DMS79 (cell line): ENCODE data around the gene GPALPP1.
"Not testable (repeated sequence)": the region's sequence is repeated elsewhere in the genome, so short reads cannot be mapped to it uniquely, and the experiment has no call there.

Source experiments
- DNase-seq: peaks from one replicate; lab custom pipeline; 2025; lab: John Stamatoyannopoulos, UW

GPALPP1 gene

DNA sequence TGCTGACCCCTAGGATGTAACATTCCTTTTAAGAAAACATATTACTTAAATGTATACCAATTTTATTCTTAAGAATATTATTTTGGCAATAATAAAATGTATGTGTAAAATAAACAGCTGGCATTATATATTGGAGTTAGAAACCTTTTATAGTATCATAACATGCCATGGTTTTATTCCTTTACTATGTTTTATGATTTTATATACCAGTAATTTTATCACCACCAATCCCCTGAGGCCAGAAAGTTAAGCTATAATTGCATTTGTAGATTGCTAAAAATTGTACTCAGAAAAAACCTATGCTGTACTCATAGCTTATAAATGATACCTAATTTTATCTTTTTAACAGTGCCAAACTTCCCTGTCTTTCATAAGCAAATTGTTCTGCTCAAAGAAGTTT lies 17.9 kb downstream of the GPALPP1 start:
- DNase-seq = no peak

DNA sequence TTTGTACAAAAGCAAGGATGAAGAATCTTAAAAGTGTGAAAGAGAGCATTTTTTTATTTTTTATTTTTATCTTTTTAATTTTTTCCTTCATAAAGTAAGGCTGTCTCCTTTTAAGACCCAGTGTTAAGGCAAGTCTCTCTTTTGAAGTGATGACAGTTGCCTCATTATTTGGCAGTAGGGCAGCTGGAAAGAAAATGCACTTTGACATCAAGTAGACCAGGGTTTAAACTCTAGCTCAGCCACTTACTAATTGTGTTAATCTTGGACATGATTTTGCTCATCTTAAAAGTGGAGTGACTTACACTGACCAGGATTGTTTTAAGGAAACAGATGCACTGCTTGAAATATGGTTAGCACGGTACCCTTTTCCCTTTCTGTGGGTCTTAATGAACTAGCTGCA lies 18.5 kb downstream of the GPALPP1 start:
- no peak for DNase-seq

DNA sequence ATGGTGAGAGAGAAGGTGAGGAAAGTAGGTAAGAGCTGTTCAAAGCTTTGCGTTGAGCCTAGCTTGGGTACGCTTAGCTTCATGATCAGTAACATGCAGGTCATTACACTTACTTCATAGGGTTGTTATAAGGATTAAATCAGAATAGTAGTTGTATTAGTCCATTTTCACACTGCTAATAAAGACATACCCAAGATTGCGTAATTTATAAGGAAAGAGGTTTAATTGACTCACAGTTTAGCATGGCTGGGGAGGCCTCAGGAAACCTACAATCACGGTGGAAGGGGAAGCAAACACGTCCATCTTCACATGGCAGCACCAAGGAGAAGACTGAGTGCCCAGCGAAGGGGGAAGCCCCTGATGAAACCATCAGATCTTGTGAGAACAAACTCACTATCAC lies 21.9 kb downstream of the GPALPP1 start:
- no peak for DNase-seq

DNA sequence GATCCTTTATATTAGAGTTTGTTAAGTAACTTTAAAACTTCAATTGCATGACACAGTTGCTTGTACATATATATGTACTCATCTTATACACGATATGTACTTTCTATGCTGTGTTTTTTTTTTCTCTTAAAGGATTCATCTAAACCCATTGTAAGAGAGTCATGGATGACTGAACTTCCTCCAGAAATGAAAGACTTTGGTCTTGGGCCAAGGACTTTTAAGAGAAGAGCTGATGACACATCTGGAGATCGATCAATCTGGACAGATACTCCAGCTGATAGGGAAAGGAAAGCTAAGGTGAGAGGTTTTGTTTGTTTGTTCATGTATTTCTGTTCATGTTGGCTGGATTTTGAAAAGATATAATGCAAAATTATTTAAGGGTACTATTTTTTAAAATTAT lies 26.0 kb downstream of the GPALPP1 start:
- no peak for DNase-seq

DNA sequence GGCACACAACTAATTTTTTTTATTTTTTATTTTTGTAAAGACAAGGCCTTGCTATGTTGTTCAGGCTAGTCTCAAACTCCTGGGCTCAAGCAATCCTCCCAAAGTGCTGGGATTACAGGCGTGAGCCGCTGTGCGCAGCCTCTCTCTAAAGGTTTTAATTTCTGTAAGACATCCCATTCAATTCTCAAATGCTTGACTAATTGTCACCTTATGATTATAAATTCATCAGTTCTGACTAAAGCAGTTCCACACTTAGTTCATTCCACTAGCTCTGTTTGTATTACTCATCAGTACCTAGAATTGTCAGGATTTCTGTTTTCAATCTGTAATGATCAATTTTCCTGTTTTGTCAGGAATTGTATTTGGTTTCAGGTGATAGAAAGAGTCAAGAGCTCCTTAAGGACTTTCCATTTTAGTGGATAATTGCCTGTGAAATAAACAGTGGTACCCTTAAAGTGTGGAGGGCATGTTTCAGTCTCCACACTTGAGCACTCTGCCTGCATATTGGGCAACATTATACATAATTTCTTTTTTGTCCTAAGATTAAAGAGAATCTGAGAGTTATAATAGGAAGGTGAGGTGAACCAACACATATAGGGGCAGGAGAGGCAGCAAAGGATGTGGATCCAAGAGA lies 27.6 kb downstream of the GPALPP1 start:
- DNase-seq = peak; percentile 0

DNA sequence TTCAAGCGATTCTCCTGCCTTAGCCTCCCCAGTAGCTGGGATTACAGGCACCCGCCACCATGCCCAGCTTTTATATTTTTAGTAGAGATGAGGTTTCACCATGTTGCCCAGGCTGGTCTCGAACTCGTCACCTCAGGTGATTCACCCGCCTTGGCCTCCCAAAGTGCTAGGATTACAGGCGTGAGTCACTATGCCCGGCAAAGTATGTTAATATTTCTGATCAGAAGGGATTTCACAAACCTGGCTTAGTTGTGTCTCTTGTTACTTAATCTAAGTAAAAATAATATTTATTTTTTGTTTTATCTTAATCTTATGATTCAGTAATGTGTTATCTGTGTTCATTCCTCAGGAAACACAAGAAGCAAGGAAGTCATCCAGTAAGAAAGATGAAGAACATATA lies 30.6 kb downstream of the GPALPP1 start:
- DNase-seq = not testable (repeated sequence)

DNA sequence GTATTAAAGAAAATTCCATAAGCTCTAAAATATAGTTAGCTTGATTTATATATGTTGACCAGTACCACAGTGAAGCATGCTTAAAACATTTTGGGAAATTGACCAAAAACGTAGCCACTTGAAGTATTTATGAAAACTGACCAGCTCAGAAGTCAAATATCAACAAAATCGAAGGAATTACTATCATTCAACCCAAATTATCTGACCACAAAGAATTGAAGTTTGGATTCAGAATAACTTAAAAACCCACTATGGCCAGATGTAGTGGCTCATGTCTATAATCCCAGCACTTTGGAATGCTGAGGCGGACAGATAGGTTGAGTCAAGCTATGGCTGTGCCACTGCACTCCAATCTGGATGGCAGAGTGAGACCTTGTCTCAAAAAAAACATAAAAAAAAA lies 31.9 kb downstream of the GPALPP1 start:
- DNase-seq = no peak

DNA sequence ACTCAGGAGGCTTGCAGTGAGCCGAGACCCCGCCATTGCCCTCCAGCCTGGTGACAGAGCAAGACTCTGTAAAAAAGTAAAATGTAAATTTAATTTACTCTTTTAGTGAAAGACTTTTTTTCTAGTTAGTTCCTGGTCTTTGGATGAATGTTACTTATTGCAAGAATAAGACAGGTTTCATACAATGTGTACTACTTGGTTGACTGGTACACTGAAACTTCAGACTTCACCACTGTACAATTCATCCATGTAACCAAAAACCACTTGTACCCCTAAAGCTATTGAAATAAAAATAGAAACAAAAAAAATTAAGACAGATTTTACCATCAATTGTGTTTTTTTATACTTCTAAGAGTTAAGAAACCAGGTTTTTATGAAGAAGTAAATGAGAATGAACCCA lies 35.5 kb downstream of the GPALPP1 start:
- no peak for DNase-seq

DNA sequence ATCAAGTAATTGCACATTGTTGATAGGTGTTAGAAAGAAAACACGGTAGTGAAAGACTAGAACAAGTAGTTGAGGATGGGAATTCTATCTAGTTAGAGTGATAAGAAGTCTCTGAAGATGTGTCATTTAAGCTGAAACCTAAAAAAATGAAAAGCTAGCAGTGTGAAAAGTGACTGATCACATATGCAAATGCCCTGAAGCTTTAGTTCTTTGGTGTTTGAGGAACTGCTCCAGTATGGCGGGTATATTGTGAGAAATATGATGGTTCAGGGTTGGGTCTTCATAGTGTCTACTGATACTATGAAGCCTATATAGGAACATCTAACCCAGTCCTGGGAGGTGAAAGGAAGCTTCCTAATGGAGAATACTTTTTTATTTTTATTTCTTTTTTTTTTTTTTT lies 45.0 kb downstream of the GPALPP1 start:
- no peak for DNase-seq

DNA sequence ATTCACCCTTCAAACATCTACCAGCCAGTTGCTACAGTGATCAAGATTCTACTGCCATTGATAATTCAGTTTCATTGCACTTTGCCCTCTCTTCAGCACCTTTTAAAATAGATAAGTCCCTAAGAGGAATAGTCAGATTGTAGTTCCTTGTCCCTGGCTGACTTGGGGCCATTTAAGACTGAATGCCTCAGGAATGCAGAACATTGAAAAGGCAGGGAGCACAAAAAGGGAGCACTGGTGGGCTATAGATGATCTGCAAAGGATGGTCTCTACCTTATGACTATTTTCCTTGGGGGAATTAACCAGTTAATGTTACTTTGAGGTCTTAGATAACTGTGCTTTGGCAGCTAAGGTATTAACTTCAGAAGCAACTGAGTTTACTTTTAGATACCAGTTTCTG lies 46.9 kb downstream of the GPALPP1 start:
- DNase-seq = no peak

DNA sequence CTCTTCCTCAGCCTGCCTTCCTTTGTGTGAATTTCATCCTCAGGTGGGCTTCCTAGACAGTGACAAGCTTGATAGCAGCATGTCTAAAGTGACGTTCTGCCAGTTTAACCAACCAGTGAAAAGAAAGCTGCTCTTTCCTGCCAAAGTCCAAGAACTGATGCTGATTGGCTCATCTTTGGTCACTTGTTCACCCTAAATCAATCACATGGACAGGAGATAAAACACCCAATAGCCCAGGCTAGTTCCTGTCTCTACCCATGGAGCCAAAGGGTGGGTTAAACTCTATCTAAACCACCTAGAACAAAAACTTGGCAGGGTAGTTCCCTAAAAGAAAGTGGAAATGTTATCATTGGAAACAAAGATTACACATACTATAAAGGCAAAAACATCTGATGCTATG lies 50.8 kb downstream of the GPALPP1 start:
- no peak for DNase-seq

DNA sequence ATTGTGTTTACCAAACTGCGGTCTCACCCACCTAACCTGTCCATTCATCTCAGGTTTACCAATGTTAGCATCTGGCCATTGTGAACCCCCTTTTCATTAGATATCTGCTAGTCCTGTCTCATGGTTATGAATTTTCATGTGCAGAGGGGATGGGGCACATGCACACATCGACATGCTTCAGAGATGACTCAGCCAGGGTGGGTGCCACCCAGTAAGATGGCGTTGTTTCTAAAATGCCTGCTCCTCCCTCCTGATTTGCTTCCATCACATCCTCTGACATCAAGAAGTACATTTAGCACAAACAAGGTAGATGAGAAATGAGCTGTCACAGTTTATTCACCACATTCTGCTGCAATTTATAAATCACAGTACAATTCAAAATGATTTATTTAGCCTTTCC lies 51.3 kb downstream of the GPALPP1 start:
- no peak for DNase-seq

DNA sequence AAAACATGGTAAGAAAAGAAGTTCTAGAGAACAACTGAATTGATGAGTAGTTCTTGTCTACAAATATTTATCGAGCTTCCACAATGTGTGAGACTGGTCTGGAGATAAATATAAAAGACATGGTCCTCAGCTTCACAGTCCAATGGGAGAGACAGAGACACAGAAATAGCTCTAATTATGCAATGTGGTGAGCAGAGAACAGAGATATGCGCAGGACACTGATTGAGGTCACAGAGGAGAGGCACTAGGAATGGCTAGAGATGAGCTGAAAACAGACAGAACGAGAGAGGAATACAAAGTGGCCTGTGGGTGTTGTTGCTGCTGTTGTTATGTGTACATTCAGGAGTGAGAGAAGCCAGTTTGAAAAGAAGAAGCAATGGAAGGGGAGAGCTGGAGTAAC lies 53.2 kb downstream of the GPALPP1 start:
- DNase-seq = no peak

DNA sequence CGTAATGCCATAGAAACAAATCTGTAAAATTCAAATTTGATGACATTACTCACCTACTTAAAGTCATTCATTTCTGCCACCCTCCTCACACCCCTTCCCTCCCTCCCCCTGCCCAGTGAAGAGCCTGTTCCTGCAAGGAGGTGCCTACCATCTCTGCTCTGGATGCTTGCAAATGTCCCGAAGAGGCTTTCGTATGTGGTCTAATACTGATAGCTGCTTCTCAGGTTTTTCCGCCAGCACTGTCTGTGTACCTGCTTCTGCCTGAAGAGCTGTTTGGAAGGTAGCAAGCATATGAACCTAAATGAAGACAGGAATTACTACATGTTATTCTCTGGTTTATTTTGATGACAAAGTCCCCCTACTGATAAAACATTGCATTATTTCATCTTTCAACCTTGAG lies 57.1 kb downstream of the GPALPP1 start:
- no peak for DNase-seq

DNA sequence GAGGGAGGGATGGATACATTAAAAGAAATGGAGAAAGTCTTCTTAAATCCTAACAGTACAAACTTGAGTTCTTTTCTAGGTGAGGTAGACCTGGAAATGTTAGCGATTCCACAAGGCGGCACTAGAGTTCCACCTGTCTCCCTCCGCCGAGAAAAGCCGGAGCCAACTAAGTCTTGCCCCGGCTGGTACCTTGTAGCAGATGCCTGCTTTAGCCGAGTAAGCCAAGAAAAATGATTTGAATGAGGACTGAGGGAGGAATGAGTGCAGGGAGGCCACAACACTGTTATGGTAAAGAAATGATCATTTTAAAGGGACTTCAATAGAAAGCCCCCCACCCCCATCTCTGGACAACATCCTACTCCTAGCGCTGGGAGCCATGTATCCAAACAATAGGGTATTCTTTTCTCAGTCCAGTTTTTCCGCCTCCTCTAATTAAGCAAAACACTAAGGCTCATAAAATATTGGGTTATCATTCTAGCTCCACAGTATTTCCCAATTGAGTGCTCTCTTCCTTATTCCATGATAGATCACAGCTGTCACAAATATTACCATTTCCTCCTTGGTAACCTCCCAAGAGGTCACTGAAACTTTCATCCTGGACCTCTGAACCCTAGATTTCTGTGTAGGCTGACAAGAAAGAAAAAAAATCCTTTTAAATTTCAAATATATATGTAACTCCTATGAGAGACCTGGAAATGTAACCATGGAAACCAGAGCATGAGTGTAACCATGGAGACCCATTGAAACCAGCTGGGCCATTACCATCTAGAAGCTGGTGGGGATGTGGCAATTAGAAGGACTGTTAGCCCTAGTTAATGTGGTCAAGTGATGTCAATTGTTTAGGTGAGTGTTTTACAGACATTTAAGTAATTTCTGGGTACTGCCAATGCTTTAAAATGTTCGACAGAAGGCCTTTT lies 58.3 kb downstream of the GPALPP1 start:
- DNase-seq = peak; percentile 31

DNA sequence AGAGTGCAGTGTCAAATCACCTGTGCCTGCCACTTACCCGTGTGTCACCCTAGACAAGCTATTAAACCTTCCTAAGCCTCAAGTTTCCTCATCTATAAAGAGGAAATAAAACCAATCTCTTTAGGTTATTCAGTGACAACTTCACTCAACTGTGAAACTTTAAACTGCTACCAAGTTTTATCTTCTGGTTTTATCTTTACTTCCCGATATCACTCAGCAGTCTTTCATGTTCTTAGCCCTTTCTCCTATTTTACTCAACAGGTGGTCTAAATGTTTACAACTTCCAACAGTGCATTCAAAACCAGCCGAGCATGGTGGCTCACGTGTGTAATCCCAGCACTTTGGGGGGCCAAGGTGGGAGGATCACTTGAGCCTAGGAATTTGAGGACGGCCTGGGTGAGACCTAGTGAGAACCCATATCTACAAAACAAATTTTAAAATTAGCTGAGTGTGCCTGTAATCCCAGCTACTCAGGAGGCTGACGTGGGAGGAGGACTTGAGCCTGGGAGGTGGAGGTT lies 59.6 kb downstream of the GPALPP1 start:
- DNase-seq = no peak

DNA sequence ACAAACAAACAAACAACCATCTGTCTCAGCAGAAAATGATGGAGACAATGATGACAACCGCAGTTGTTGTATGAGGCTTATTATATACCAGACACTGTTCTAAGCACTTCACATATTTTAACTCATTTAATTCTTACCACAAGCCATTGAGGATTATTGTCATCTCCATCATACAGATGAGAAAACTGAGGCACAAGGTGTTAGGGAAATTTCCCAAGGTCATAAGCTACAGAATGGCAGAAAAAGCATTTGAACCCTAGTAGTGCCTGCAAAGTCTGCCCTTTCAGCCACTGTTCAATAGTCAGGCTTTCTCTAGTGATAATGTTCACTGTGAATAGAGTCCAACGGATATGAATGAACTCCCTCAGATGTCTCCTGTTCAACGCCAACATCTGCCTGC lies 60.1 kb downstream of the GPALPP1 start:
- DNase-seq = no peak

DNA sequence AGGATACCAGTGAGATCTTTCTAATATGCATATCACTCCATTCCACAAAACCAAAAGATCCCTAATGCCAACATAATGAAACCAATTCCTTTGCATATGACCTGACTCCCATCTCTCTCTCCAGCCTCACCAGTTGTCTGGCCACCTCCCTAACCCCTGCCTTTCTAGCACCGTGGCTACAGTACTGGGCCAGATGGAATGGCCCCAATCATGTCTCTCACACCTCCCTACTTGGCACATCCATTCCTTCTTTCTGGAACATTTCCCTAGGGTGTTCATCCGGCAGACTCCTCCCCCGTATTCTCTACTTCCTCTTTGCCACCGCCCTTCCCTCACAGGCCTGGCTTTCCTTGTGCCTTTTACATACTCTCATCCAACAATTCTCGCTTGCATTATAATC lies 62.0 kb downstream of the GPALPP1 start:
- DNase-seq = no peak

DNA sequence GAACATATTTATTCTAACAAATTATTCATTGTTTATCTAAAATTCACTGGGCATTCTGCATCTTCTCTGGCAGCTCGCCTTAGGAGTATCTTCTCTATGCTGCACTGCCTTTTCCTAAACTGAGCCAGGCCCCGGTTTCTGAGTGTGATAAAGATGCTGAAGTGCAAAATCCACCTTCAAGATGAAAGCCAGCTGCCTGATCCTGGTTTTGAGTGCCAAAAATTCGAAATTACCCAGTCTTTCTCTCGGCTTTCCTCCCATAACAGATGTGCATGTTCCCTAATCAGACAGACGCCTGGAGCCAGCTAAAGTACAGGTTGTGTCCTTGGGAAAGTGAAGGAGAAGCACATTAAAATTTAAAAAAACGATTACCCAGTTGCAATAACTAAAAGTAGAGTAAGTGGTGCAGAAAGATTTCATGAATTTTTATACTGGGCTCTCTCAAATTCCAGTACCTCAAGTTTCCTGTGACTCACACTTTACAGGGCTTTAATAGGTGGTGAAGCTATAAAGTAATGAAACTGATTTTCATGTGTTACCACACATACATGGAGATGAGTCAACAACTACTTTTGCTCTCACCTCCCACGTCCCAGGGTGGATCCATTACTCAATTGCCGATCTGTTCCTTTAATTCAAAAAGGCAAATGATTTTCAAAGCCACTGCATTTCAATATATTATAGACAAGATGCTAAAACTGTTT lies 66.0 kb downstream of the GPALPP1 start:
- DNase-seq = no peak

DNA sequence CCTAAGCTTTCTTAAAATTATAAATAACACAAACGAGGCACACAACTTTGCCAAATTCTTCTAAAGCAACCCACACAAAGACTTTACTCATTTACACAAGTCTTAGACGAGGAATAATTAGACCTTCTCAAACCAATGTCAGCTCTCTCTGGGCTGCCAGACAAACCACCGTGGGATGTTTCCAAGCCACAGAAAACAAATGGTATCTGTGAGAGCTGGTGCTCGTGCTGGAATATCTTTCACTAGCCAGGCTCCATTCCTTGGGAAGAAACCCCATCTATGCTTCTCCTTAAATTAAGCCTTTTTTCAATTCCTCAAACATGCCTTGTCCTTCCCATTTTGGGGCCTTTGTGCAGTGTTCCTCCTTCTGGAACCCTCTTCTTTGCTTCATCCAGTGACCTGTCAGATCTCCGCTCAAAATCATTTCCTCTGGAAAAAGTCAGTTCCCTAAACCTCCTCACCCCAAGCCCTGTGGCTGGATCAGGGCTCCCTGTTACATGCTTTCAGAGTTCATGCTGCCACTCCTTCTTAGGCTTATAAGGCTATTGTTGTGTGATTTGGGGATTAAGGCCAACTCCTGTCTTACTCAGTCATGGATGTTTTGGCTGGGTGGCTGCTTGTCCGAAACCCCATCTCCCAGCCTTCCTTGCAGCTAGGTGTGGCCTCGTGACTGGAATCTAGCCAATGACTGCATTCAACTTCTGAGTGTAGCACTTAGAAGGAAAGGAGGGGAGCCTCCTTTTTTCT lies 66.7 kb downstream of the GPALPP1 start:
- no peak for DNase-seq

DNA sequence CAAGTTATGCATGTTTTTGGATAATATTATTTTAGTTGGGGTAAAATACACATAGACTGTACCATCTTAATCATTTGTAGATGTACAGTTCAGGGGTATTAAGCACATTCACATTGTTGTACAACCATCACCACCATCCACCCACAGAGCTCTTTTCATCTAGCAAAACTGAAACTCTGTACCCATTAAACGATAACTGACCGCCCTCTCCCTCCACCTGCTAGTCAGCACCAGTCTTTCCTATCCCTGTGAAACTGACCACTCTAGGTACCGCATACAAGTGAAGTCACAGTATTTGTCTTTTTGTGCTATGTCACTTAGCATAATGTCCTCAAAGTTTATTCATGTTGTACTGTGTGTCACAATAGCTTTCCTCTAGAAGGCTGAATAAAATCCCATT lies 70.7 kb downstream of the GPALPP1 start:
- DNase-seq = no peak

DNA sequence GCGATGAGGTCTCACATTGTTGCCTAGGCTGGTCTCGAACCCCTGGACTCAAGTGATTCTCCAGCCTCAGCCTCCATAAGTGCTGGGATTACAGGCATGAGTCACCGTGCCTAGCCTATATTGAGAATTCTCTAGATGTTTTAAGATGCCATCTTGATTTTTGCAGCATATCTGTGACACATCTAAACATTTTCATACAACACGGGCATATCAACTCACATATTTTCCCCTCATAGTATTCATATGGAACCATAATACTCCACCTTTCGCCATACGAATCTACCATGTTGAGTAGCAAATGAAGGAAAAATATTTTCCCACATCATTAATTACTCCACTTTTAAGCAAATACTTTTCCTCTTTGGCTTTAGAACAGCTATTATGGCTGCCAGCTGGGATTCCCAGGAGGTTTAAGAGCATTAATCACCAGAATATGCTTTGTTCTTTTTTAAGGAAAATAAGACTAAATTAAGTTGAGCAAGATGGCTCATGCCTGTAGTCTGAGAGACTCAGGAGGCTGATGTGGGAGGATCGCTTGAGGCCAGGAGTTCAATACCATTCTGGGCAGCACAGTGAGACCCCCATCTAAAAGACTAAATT lies 74.0 kb downstream of the GPALPP1 start:
- DNase-seq = no peak
